Fibroblast of the aortic adventitia (primary cell): Measurements from ENCODE around the gene NAA16. TPM values are rescaled to one million over a fixed set of nuclear protein-coding genes. Genes with fewer than 3 reads are reported as not detected.

Experiments used
- DNase-seq: peaks from one replicate; pipeline ENCODE4 v3.0.0-alpha.2; 2010; ENCODE audit warnings: low read depth
- H3K4me3 ChIP-seq: 2 replicates; pipeline ENCODE4 v1.5.1; 2011; ENCODE audit warnings: low read depth, mild to moderate bottlenecking, control low read depth, low read length, moderate library complexity
- total RNA-seq: library from RNA; depleted of rRNA; stranded (reverse); fragments of >200 nt; gene quantifications from 2 replicates; pipeline ENCODE4 v1.2.3, GENCODE V29; 2012; ENCODE audit warnings: low replicate concordance
- TF ChIP-seq, protein P1 (sequence below): IDR thresholded peaks from 2 replicates; pipeline ENCODE4 v1.5.1; 2011; ENCODE audit warnings: mild to moderate bottlenecking, low read length, control low read depth, inconsistent platforms; ENCODE audit not compliant: insufficient read depth

Gene NAA16
- total RNA-seq, 1 donor: 16.1 TPM

GRCh38 chr13:41302743-41303142, 8.3 kb upstream of the NAA16 start:
- DNase-seq: no peak
- TF ChIP-seq, protein P1, sequence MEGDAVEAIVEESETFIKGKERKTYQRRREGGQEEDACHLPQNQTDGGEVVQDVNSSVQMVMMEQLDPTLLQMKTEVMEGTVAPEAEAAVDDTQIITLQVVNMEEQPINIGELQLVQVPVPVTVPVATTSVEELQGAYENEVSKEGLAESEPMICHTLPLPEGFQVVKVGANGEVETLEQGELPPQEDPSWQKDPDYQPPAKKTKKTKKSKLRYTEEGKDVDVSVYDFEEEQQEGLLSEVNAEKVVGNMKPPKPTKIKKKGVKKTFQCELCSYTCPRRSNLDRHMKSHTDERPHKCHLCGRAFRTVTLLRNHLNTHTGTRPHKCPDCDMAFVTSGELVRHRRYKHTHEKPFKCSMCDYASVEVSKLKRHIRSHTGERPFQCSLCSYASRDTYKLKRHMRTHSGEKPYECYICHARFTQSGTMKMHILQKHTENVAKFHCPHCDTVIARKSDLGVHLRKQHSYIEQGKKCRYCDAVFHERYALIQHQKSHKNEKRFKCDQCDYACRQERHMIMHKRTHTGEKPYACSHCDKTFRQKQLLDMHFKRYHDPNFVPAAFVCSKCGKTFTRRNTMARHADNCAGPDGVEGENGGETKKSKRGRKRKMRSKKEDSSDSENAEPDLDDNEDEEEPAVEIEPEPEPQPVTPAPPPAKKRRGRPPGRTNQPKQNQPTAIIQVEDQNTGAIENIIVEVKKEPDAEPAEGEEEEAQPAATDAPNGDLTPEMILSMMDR: no peak
- H3K4me3 ChIP-seq: no peak overlapping the region

DNA sequence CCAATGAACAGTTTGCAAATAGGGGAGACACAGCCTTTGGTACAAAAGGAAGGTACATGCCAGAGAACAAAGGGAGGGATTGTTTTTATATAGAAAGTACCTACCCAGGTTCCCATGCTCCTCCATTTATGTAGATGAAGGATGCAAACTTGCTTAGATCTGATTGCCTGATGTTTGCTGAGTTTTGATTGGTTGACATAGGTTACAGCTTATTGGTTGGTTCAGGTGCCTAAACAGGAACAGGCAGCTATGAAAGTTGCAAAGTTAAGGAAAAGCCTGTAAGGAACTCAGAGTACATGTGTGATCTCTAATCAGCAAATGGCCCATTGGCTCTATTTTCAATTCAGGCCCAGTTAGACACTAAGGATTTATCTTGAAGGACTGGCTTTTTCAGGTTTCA, 6.5 kb upstream of the NAA16 start:
- DNase-seq: no peak
- TF ChIP-seq, protein P1: no peak
- no peak overlapping the region for H3K4me3 ChIP-seq

DNA sequence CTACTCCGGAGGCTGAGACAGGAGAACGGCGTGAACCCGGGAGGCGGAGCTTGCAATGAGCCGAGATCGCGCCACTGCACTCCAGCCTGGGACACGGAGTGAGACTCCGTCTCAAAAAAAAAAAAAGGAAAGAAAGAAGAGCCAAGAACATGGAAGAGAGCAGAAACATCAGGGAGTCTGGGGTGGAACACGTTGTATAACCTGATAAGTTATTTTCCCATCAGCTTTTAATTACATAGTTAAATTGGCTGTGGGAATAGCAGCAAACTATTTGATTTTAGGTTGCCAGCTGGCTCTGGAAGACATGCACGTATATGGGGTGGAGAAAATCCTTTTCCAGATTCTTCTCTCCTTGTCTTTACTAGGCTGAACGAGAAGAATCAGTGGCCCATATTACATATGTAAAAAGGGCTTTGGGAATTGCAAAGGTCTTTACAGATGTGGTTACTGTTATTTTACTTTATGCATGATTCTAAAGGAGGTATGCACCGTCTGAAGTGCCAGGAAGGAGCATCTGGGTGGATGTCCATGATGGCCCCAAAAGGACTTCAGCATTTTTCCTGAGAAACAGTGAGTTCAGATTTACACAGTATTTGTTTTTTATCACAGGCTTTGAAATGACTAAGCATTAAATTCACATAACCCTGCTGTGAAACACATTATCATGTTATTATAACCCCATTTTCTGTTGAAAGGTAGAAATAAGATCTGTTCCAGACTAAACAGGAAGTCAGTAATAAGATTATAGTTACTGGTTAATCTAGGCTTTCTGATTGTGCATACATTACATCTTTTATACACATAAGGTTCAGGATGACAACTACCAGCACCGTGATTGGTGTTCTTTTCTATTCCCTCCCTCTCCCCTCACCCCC, 4.6 kb upstream of the NAA16 start:
- H3K4me3 ChIP-seq: no peak overlapping the region
- peak; percentile 50 for DNase-seq
- TF ChIP-seq, protein P1: no peak

DNA sequence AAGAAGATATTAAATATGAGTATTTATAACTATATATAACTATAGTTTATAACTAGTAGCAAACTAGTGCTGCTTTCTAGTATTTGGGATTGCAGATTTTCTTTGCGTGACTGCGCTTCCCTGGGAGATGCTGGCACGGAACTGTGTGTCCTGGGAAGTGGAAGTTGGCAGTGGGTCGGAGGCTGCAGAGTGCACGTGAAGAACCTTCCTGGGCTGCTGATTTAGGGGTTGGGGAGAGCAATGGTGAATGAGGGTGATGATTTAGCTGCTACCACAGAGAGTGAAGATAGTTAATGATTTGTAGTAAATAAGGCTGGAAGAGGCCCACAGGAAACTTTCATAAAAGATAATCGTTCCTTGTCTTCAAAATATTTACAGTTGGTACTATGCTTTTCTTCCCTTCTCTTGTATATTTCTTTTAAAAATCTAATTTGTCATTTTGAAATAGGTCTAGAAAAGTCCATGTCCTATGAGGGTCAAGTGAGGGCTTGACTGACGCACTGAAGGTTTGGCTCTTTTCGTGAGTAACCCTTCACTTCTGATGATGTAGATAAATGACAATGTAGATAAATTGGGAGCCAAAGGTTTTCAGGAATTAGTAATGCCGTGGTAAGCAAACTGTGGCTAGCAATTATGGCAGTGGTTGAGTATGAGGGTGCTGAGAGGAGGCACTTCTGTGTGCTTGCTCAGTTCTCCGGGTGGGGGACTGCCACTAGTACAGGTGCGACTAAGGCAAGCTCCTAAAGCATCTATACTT, 3.0 kb upstream of the NAA16 start:
- TF ChIP-seq, protein P1: no peak
- H3K4me3 ChIP-seq: no peak overlapping the region
- no peak for DNase-seq

DNA sequence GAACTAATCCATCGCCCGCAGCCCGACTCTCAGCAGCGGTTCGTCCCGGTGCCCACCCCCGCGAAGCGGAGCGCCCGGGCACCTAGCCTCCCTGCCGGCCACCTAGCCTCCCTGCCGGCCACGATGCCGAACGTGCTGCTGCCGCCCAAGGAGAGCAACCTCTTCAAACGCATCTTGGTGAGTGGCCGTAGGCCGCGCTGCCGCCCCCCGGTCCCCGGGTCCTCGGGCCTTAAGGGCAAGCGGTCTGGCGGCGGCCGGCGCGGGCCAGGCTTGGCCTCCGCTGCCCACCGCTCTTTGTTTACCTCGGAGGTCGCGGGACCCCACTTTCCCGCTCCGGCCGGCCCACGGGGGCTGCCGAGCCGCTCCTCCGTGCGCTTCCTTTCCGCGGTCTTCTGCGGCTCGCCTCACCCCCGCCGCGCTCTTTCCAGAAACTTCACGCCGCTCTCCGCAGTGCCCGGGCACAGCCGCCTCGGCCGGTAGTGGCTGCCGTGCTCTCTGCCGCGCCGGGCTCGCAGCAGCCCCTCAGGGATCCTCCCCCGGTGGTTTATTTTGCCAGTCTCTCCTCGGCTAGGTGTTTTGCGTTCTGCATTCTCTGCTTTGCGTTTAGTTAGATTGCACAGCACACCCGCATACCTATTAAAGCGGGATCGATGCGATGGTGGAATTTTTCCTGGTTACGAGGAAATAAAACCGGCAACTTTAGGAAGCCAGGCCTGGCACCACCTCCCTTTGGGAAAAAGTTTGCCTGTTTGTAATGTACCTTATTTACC, 524 bp downstream of the NAA16 start:
- no peak for DNase-seq
- TF ChIP-seq, protein P1: no peak
- H3K4me3 ChIP-seq: peak overlapping the region; percentile 90

DNA sequence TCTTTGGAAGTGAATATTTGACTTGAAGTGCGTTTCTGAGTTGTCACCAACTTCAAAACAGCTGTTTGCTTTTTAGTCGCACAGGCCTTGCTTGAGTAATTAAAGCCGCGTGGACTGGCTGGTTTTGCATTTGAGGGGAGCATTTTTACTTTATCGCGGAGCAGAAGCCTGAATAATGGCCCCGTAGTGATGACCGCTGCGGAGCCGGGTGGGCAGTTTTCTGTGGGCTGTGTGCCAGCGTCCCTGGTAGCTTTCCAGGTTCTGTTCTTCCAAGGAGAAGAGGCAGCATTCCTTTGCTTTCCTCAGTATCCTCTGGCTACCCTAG, 1.1 kb downstream of the NAA16 start:
- peak; percentile 54 for DNase-seq
- TF ChIP-seq, protein P1: no peak
- peak overlapping the region; percentile 90 for H3K4me3 ChIP-seq
